ENCODE results near the gene MYLK3.

DNA sequence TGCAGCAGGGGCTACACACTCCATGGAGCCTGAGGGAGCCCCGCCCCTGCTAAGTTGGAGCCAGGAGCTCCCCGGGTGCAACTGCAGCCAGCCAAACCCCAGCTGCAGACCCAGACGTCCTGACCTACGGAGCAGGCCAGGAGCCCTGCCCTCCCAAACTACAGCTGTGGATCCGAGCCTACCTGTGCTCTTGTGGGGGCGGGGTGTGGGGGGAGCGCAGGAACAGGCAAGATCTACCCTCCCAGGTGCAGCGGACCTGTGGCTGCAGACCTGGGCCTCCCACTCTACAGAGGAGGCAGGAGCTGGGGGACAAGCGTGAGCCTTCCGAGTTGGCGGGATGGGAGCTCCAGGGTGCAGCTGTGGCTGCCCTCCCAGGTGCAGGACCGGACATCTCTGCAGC is 29.7 kb upstream of the MYLK3 start:
- TF ChIP-seq EP300 (IDR thresholded peaks at IDR 0.05) (no peak), CTCF (IDR thresholded peaks at IDR 0.05) (no peak), POLR2A (IDR thresholded peaks at IDR 0.05) (no peak)

Data from sigmoid colon (tissue), 4 donors.